CMK (cell line): Measurements from ENCODE around the gene SORCS2.

Source experiments
- DNase-seq: peaks from one replicate; pipeline ENCODE4 v3.0.0-alpha.2; 2010; ENCODE audit warnings: low read depth

Gene SORCS2

DNA sequence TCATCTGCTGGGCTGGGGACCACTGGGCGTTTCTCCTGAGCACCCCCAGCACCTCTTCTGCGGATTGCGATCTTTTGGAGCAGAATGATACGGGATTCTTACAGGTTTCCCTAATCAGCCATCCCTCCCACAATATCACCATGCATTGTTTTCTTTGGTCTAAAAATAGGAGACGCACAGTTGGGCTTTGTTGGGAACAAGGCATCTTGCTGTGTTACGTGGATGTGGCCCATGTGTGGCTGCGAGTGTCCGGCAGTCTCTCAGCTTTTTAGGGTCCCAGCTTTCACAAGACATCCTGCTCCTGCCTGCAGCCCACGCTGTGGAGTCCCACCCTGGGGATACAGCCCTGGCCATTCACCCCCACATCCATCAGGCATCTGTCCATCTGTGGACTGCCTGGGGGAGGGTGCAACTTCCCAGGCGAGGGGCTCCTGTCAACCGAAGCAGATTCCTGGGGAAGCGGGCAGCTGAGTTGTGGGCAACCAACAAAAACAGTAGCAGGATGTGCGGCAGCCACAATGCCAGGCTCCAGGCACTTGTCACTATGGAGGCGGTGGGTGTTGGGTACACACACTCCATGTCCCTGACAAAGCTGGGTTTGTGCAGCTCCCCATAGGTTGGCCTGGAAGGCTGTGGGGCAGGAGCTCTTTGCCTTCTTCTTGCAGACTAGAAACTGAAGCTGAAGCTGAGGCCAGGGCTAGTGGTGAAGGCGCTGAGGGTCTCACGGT is 427.9 kb downstream of the SORCS2 start:
- DNase-seq = no peak

DNA sequence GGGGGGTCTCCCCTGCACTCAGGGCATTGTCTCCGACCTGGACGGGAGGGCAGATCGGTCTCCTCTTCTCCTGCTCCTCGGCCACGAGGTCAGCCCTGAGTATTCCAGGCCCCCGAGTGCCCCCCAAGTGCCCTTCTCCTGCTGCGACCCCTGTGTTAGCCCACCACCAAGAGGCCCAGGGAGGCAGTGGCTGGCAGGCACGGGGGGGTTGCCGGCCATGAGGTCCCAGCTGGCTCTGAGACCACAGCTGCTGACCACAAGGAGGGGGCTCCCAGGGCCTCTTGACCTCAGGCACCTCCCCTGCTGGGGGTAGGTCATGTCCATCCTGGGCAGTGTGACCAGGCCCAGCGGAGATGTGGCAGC is 428.5 kb downstream of the SORCS2 start:
- no peak for DNase-seq

DNA sequence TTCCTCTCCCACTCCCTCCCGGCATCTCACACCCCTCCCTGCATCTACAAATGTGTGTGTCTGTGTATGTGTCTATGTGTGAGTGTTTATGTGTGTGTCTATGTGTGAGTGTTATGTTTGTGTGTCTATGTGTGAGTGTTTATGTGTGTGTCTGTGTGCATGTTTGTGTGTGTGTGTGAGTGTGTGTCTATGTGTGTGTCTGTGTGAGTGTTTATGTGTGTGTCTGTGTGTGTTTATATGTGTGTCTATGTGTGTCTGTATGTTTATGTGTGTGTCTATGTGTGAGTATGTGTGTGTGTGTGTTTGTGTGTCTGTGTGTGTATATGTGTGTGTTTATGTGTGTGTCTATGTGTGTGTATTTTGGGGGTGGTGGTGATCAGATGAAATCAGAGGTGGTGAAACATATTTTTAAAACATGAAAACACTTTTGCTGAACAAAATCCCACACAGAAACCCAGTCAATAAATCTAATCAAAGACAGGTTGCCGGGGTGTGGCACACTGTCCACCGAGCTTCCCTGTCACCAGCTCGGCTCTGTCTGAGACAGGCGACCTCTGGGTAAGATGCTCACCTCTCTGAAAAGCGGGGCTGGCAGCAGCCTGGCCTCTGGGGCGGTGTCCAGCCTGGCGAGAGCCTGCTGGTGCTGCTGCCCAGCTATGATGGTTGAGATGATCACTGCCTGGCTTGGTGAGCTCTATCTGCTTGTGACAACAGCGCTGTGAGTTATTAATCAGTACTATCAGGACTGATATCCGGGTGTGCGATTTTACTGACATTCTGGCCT is 429.1 kb downstream of the SORCS2 start:
- DNase-seq = no peak

DNA sequence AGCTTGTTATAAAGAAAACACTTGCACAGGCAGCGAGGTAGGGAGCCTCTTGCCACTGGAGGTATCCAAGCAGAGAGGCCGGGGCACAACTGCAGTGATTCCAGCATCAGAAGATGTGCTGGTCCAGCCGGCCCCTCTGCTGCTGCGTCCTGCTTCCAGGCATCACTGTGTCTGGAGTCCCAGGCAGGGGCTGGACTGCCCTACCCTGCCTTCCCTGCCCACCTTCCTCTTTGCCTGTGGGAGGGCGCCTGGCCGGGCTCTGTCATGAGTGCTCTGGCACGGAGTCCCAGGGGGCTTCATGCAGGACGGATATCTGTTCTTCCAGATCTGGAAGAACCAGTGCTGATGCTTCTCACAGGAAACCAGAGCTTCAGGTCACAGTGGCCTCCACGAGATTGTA is 430.0 kb downstream of the SORCS2 start:
- no peak for DNase-seq

DNA sequence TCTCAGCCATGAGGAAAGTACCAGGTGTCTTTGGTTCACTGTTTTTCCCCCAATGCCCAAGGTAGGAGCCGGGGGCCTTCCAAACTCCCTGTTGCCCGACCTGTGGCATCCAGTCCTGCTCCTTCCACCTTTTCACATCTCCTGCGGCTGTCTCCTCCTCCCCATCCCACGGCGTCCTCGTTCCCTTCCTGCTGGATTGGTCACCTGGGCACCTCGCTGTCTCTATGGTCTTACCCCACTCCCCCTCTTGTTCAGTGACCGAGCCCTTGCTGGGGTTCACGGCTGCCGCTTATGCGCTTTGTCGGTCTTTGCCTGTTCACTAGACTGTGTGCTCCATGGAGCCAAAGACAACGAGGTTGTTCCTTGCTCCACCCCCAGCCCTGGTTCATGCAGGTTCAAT is 431.1 kb downstream of the SORCS2 start:
- no peak for DNase-seq

DNA sequence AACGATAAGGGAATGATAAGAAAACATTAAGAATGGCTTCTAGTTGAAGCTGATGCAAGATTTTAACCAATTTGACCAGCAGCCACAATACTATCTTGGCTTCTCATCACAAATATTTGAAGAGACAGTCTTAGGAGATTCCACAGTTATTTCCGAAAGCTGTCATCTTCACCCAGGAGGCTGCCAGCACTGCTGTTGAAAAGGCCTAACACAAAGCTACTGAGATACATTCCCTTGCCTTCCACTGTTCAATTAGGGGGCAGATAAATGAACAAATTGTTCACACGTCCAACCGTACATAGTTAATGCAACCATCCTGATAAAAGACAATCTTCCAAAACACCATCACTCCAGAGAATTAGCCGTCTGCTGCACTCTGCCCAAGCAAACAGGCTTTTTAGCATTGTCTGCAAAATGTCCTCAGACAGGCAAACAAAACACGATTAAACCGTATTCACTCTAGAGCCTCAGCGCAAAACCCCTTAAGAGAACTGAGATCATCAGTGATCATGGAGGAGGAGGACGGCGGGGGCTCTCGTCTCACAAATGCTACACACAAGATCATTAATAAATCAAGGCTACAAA is 432.1 kb downstream of the SORCS2 start:
- no peak for DNase-seq

DNA sequence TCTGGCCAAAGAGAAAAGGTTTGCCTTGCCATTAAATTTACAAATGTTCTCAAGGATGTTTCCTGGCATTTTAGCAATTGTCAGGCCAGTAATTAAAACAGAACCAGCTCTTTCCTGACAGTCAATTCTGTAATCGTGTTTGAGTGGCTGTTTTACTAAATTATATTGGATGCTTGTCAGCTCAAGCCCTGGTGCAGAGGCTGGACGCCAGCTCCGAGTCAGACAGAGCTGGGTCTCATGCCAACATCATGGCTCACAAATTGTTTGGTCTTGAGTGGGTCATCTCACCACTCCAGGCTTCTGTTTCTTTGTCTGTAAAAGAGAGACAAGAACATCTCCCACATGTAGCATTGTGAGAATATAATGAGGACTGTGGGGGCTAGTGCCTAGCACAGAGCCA is 432.7 kb downstream of the SORCS2 start:
- no peak for DNase-seq

DNA sequence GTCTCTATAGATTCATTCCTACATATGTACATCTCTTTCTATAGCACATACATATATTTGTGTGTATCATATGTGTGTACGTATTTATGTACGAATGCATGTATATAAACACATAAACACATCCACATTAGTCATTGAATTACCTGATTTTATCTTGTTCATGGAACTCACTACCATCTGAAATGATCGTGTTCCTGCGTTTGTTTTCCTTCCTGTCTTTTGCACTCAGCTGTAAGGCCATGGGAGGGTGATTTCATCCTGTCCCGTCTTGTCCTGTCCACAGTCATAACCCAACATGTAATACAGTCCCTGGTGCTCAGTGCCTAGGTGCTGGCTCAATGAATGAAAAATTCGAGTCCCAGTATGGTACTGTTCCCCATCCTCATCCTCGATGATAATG is 434.2 kb downstream of the SORCS2 start:
- DNase-seq = no peak

DNA sequence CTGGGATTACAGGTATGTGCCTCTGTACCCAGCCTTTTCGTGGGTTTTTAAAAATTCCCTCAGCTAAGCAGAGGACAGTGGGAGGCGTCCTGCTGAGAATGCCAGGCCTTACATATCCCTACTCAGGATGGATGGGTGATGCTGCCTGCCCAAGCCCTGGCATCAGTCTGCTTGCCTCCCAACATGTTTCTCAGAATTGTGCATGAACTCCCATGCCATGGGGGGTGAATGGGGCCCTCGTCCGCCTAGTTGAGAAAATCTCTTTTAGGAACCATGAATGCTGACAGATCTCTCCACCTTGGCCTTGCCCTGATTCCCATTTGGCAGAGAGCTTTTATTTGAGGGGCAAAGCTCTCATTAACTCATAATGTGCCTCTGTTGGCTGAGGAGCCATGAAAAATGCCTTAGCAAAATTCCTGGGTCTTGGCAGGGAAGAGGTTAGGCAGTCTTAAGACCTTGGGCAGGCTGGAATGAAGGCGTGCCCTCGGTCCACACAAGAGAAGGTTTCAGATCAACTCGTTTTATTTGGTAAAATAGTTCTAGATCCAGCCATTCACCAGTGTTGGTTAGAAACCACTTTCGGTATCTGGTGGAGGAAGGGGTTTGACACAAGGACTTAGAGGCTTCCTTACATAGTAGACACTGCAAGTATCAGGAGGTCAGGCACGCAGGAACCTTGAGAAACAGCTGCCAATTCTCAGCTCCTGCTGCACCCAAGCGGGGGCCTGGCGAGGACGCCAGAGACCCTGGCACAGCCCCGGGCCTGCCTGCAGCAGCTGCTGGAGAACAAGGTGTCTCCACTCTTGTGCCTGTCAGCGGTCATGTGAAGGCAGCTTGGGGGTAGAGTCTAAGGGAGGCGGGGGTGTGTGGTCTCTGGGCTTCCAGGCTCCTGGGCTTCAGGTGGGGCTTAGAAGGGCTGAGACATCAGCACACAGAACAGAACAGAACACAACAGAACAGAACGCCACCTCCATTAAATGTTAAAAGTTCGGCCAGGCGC is 435.2 kb downstream of the SORCS2 start:
- no peak for DNase-seq

DNA sequence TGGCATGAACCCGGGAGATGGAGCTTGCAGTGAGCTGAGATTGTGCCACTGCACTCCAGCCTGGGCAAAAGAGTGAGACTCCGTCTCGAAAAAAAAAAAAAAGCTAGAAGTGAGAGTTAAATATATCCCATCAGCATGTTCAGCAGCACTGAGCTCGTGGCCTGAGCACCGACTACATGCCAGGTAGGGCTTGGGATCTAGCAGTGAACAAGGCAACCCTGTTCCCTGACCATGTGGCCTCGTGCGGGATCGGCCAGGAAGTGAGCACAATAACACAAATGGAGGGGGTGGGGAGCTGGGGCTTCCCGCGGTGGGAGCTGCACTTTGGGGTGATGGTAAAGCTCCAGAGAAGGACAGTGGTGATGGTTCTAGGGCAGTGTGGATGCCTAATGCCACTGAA is 436.1 kb downstream of the SORCS2 start:
- no peak for DNase-seq

DNA sequence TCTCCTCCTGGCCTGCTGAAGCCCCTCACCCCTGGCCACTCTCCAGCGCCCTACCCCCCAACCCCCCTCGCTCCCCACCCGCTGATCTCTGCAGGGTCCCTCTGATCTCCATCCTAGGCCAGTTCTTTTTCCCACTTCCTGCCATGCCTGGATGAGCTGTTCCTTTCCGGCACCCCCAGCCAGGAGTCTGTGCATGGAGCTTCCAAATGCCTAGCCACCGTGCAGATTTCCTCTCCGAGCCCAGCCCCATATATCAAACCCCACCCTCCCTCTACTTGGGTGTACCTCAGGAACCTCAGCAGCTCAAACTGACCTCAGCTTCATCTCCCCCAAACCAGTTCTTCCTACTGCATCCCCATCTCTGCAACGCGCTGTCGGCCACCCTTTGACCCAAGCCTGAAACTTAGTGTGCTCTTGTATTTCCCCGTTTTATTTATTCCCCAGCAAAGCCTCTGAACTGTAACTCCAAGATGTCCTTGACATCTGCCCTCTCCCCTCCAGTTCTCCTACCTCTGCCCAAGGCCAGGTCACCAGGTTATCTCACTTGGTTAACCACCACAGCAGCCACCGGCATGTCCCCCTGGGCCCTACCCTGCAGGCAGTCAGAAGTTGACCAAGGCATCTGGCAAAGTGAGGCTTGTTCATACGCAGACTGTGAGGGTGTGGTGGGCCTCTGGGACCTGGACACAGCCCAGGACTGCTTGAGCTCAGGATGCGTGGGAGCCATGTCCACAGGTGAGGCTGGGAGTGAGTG is 437.3 kb downstream of the SORCS2 start:
- no peak for DNase-seq

DNA sequence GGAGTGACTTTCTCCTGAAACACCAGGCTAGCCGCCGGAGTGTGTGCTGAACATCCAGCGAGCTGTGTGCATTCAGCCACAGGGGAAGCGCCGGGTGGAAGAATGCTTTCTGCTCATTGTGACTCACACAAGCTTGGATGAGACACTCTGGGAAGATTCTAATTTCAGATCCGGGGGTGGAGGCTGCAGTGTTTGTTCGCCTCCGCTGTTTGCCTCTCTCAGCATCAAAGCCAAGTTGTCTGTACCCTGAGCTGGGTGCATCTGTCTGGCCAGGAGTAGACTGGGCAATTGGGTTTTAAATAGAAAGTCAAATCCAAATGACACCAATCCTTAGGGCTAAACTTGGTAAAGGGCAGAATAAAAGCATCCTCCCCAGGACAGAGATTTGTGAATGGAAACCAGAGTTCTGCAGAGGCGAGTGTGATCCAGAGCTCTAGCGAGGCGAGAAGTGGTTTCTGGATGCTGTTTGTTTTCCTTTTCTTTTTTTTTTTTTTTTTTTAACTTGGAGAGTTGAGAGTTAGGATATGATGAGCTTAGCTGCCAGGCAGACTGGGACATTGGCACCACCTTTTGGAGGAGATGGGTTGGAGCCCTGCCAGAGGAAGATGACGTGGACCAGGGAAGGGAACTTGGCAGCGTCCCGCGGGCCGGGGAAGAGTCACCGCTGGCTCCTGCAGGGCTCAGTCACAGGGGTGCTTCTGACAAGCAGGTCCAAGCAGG is 438.4 kb downstream of the SORCS2 start:
- DNase-seq = no peak

DNA sequence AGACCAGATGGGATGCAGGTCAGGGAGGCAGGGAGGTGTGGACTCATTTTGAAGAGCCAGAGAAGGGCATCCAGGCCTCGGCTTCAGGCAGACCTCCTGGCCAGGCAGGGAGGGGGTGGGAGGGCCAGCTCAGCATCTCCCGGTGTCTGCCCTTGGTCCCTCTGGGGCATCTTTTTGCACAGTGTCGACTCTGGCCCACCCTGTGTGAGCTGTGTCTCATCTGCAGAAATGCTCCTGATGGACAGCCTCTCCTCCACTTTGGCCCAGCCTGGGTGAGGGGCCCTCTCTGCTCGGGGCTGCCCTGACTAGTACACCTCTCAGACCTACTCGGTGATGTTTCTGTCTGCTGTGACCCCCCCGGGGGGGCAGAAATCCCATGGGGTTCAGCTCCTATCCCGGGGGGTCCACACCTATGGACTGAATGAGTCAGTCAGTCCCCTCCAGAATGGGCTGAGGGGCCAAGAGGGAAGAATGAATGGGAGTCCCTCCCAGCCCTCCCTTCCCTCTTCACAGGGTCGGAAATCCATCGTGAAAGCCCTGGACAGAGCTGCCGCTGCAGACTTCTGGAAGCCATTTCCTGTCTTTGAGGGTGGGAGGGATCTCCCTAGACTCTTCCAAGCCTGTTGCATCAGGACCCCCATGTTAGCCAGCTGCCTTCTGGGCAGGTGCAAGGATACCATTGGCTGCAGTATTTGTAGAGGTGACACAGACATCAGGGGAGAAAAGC is 439.1 kb downstream of the SORCS2 start:
- DNase-seq = no peak

DNA sequence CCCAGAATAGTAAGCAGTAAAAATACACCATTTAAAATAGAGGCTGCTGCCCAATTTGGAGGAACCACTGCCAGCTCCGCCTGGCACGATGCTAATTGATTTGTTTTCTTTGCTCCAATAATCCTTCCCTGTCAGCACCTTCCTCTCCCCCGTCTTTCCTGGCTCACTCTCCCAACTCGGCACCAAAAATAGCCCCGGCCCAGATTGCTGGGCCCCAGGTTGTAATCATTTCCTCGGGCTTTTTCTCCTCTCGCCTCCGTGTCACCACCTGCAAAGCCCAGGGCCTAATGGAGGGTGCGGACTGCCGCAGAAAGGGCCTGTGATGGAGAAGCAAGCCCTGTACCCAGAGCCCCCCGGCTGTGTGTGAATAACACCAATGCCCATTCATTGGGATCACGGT is 440.0 kb downstream of the SORCS2 start:
- DNase-seq = no peak

DNA sequence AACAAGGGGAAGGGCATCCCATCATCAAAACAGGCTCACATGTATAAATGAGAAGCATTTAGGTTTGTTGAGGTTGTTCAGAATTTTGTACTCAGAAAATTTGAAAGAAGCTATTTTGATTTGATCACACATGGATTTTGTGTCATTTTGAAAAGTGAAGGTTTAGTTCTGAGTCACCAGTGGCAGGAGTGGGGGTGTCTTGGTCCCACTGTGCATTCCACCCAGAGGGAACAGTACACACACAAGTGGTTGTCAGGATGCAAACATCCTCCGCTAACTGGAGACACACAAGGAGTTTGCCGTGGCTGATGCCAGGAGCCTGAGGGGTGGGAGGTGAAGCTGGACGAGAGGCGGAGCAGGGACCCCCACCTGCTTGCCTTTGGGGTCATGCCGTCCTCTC is 440.6 kb downstream of the SORCS2 start:
- DNase-seq = no peak

DNA sequence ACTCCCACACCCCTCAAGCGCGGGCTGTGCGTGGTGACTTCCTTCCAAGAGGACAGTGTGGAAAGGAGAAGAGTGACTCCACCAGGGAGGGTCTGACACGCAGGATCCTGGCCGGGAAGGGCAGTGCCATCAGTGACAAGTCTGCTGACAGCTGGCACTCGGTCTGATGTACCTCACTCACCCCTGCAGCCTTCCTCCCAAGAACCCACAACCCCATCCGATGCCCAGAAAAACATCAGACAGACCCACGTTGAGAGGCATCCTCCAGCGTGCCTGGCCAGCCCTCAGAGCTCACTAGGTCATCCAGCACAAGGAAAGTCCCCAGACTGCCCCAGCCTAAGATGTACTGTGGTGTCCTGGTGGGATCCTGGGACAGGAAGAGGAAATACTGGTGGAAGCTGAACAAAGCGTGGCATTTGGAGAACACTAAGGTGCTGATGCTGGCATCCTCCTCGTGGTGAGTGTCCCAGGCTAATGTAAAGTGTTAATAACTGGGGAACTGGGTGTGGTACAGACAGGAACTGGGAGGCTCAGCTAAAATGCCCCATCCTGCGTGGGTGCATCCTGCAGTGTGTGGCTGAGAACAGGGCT is 442.4 kb downstream of the SORCS2 start:
- no peak for DNase-seq

DNA sequence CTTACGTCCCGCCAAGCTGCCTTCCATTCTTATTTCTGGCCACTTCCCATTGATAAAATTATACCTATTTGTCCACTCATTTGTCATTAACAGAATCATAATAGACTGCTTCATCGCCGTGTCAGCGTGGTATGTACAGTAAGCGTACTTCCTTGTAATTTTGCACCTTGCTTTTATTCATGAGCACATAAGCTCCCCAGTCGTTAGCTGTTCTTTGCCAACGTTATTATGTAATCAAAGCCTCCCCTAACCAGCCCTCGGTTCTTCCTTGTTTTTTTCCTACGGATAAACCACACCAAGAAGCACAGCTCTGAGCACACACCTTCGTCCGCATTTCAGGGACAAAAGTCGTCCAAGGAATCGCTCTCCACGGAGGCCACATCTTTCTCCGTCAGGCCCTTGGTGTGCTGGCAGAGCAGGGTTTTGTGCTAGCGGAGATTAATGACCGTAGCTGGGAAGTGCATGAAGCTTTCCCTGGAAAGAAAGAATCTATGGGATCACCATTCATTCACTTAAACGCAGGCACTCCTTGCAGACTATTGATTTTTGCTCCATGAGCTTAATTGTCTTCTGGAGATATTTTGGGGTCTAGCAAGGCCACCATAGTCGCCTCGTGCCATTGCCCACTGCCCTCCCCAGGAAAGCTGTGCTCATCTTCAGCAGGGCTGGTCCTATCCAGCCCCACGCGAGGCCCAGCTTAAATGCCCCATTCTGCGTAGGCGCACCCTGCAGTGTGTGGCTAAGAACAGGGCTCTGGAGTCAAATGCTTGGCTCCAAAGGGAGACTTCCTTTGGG is 443.3 kb downstream of the SORCS2 start:
- no peak for DNase-seq

DNA sequence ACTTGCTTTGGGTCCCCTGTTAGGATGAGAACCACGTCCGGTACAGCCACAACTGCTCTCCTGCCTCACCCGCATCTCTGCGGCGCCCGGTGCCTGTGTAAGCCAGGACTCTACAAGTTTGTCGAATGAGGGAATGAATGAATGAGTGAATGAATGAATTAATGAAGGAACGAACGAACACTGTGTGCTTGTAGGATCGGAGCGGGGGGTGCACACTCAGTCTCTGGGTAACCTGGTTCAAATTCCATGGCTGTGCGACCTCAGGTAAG is 443.8 kb downstream of the SORCS2 start:
- DNase-seq = no peak

DNA sequence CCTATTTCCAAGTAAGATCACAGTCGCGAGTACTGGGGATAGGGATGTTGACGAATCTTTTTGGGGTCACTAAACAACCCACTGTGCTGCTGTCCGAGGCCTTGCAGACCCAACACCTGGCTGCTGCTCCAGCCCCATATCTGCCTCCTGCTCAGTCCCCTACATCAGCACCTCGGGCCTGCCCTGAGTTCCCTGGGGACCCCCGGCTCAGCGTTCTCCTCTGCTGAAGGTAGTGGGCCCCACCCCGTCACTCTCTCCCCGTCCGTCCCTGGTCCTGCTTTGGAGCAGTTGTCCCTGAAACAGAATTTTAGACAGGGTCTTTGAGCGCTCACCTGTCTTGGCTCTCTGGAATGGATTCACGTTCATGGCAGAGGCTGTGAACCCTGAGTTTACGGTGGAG is 444.8 kb downstream of the SORCS2 start:
- no peak for DNase-seq
